ENCODE results near the gene KRTAP6-3. TPM values are rescaled to one million over a fixed set of nuclear protein-coding genes. Genes with fewer than 3 reads are reported as not detected.

KRTAP6-3 gene
- total RNA-seq, 1 experiment from 2014 or later, result not detected

DNA sequence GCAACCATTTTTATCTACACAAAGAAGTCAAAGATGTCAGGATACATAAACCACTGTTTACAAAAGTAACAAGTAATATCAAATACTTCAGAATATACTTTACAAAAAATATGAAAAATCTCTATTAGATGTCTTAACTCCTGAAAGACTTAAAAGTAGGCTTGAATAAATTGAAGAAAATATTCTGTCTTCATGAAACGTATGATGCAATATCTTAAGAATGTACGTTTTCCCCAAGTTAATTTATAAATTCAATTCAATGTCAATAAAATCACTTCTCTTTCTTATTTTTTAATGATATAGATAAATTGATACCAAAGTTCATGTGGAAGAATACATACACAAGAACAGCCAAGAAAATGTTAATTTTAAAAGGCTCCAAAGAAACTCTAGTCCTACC, 37.1 kb upstream of the KRTAP6-3 start:
- no peak overlapping the region for H3K4me3 ChIP-seq (ENCODE audit: low read depth in 2 of 2, low read length in 2 of 2)
- H3K9me3 ChIP-seq (ENCODE audit: control insufficient read depth, insufficient read depth, low read depth, low read length), result no peaks in the 10 kb centered on the region
- DNase-seq (ENCODE audit: low read depth, low spot score) (no peak), ATAC-seq (no peak)
- no peaks in the 10 kb centered on the region for H3K4me1 ChIP-seq (ENCODE audit: control insufficient read depth, insufficient read depth, low read length)
- POLR2A ChIA-PET, result no interaction called here
- no TSS peak for BruUV-seq (replicated peaks)
- intact Hi-C loops (cut with micrococcal nuclease; ENCODE audit: unreplicated experiment), result no loop called here
- CTCF ChIA-PET, result no interaction called here
- H3K27ac ChIP-seq (ENCODE audit: low read length), result no peak overlapping the region
- no peaks in the 10 kb centered on the region for H3K36me3 ChIP-seq (ENCODE audit: control insufficient read depth, insufficient read depth, low read length)
- no peak for TF ChIP-seq TCF7L2 (IDR thresholded peaks at IDR 0.05; ENCODE audit: low read depth, low read length)
- TF ChIP-seq, protein P1, sequence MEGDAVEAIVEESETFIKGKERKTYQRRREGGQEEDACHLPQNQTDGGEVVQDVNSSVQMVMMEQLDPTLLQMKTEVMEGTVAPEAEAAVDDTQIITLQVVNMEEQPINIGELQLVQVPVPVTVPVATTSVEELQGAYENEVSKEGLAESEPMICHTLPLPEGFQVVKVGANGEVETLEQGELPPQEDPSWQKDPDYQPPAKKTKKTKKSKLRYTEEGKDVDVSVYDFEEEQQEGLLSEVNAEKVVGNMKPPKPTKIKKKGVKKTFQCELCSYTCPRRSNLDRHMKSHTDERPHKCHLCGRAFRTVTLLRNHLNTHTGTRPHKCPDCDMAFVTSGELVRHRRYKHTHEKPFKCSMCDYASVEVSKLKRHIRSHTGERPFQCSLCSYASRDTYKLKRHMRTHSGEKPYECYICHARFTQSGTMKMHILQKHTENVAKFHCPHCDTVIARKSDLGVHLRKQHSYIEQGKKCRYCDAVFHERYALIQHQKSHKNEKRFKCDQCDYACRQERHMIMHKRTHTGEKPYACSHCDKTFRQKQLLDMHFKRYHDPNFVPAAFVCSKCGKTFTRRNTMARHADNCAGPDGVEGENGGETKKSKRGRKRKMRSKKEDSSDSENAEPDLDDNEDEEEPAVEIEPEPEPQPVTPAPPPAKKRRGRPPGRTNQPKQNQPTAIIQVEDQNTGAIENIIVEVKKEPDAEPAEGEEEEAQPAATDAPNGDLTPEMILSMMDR (IDR thresholded peaks at IDR 0.05), result no peak
- H3K27me3 ChIP-seq (ENCODE audit: control insufficient read depth, insufficient read depth, low read length), result no peaks in the 10 kb centered on the region
- in situ Hi-C loops (cut with HindIII; ENCODE audit: low pct_unique_long_range_greater_than_20kb, low sequenced_read_pairs), result no loop called here

DNA sequence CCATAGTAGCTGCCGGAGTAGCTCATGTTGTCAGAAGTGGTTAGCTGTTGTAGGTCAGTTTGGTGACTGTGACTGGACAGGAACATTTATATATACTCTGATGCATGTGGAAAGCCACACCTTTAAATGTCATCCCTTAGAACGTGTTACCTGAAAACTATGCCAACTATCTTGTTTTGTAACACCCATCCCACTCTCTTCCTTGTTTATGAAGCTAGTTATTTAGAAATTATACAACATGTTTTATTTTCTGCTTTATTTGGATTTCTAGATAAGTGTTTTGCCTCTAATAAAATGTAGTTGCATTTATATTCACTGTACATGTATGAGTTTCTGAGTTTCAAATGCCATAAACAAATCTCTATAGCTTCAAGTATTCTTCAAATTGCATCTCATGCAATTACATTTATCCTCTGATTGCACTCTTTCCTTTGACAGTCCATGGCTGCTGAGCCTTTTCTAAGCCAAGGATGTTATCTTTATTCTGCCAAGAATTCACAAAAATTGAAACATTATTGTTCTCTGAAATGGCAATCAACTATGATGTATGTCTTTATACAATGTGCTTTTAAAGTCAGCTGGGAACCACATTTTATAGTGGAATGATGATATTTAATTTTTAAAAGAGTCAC, 30.9 kb upstream of the KRTAP6-3 start, which contains the start of gene KRTAP19-7:
KRTAP19-7 (minus strand) TSS at position 51 of the 632 bp plus-strand sequence; CDS start at position 26, 25 bp downstream.
- no TSS peak for BruUV-seq (replicated peaks)

More for the DNA sequence above, 30.9 kb upstream of the KRTAP6-3 start, which contains the start of gene KRTAP19-7:
- intact Hi-C loops (cut with micrococcal nuclease; ENCODE audit: unreplicated experiment), result no loop called here
- TF ChIP-seq POLR2AphosphoS5 (IDR thresholded peaks at IDR 0.05; ENCODE audit: low read depth, low read length) (no peak), TCF7L2 (IDR thresholded peaks at IDR 0.05; ENCODE audit: low read depth, low read length) (no peak), SIN3A (IDR thresholded peaks at IDR 0.05; ENCODE audit: borderline replicate concordance, insufficient read depth, low read depth, low read length) (no peak)
- TF ChIP-seq, protein P2, sequence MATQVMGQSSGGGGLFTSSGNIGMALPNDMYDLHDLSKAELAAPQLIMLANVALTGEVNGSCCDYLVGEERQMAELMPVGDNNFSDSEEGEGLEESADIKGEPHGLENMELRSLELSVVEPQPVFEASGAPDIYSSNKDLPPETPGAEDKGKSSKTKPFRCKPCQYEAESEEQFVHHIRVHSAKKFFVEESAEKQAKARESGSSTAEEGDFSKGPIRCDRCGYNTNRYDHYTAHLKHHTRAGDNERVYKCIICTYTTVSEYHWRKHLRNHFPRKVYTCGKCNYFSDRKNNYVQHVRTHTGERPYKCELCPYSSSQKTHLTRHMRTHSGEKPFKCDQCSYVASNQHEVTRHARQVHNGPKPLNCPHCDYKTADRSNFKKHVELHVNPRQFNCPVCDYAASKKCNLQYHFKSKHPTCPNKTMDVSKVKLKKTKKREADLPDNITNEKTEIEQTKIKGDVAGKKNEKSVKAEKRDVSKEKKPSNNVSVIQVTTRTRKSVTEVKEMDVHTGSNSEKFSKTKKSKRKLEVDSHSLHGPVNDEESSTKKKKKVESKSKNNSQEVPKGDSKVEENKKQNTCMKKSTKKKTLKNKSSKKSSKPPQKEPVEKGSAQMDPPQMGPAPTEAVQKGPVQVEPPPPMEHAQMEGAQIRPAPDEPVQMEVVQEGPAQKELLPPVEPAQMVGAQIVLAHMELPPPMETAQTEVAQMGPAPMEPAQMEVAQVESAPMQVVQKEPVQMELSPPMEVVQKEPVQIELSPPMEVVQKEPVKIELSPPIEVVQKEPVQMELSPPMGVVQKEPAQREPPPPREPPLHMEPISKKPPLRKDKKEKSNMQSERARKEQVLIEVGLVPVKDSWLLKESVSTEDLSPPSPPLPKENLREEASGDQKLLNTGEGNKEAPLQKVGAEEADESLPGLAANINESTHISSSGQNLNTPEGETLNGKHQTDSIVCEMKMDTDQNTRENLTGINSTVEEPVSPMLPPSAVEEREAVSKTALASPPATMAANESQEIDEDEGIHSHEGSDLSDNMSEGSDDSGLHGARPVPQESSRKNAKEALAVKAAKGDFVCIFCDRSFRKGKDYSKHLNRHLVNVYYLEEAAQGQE (IDR thresholded peaks at IDR 0.05; ENCODE audit: insufficient read depth in 1 of 2, low read depth in 2 of 2, low read length in 1 of 2), result no peak
- TF ChIP-seq, protein P1 (IDR thresholded peaks at IDR 0.05), result no peak
- H3K9me3 ChIP-seq (ENCODE audit: control insufficient read depth, insufficient read depth, low read depth, low read length), result no peaks in the 10 kb centered on the region
- ATAC-seq, result no peak
- H3K4me3 ChIP-seq (ENCODE audit: low read depth in 2 of 2, low read length in 2 of 2), result no peak within 1 kb of the TSS
- no peak for DNase-seq (ENCODE audit: low read depth, low spot score)
- ChIA-PET CTCF (no interaction called here), POLR2A (no interaction called here)
- H3K4me1 ChIP-seq (ENCODE audit: control insufficient read depth, insufficient read depth, low read length), result no peaks in the 10 kb centered on the region
- H3K36me3 ChIP-seq (ENCODE audit: control insufficient read depth, insufficient read depth, low read length), result no peaks in the 10 kb centered on the region
- H3K27me3 ChIP-seq (ENCODE audit: control insufficient read depth, insufficient read depth, low read length), result no peaks in the 10 kb centered on the region
- in situ Hi-C loops (cut with HindIII; ENCODE audit: low pct_unique_long_range_greater_than_20kb, low sequenced_read_pairs), result no loop called here
- no peak within 1 kb of the TSS for H3K27ac ChIP-seq (ENCODE audit: low read length)

All from Panc1 (cell line).